ENCODE data around the gene DPYD. TPM values are rescaled to one million over a fixed set of nuclear protein-coding genes. Genes with fewer than 3 reads are reported as not detected.

Gene DPYD
- total RNA-seq, 1 donor from 2014 or later = 9.2 TPM

- Histone ChIP-seq H3K4me1 (no peaks in the 10 kb centered on the region), H3K36me3 (peaks cover 4% of the 10 kb centered on the region), H3K4me3 (no peak overlapping the region), H3K9me3 (replicated peaks) (peaks cover 9% of the 10 kb centered on the region), H3K27me3 (ENCODE audit: low read depth) (no peaks in the 10 kb centered on the region), H3K27ac (replicated peaks) (no peak overlapping the region)
- intact Hi-C loops (cut with micrococcal nuclease) = no loop called here
- no peak for DNase-seq
- no peak for TF ChIP-seq CTCF (IDR thresholded peaks at IDR 0.05; ENCODE audit: borderline replicate concordance)
Observed at GRCh38 chr1:97277891-97278654, 642.8 kb downstream of the DPYD start.

- Histone ChIP-seq H3K4me3 (no peak overlapping the region), H3K4me1 (peaks cover 11% of the 10 kb centered on the region), H3K36me3 (peaks cover 3% of the 10 kb centered on the region), H3K27me3 (ENCODE audit: low read depth) (no peaks in the 10 kb centered on the region), H3K27ac (replicated peaks) (no peak overlapping the region), H3K9me3 (replicated peaks) (peaks cover 9% of the 10 kb centered on the region)
- intact Hi-C loops (cut with micrococcal nuclease) = no loop called here
- no peak for TF ChIP-seq CTCF (IDR thresholded peaks at IDR 0.05; ENCODE audit: borderline replicate concordance)
- DNase-seq = no peak
Observed at GRCh38 chr1:97271916-97272788, 648.7 kb downstream of the DPYD start.

GRCh38 chr1:97270508-97271307 is 650.1 kb downstream of the DPYD start:
- Histone ChIP-seq H3K36me3 (no peaks in the 10 kb centered on the region), H3K9me3 (replicated peaks) (peaks cover 4% of the 10 kb centered on the region), H3K4me3 (no peak overlapping the region), H3K27me3 (ENCODE audit: low read depth) (no peaks in the 10 kb centered on the region), H3K4me1 (peaks cover 11% of the 10 kb centered on the region), H3K27ac (replicated peaks) (no peak overlapping the region)
- DNase-seq = no peak
- TF ChIP-seq CTCF (IDR thresholded peaks at IDR 0.05; ENCODE audit: borderline replicate concordance) = no peak
- intact Hi-C loops (cut with micrococcal nuclease) = no loop called here

GRCh38 chr1:97265630-97266029 is 655.2 kb downstream of the DPYD start:
- no peaks in the 10 kb centered on the region for H3K36me3 ChIP-seq
- no peaks in the 10 kb centered on the region for H3K27me3 ChIP-seq (ENCODE audit: low read depth)
- H3K9me3 ChIP-seq (replicated peaks) = peaks cover 4% of the 10 kb centered on the region
- DNase-seq = no peak
- no peaks in the 10 kb centered on the region for H3K4me1 ChIP-seq
- no peak overlapping the region for H3K27ac ChIP-seq (replicated peaks)
- no peak for TF ChIP-seq CTCF (IDR thresholded peaks at IDR 0.05; ENCODE audit: borderline replicate concordance)
- H3K4me3 ChIP-seq = no peak overlapping the region
- intact Hi-C loops (cut with micrococcal nuclease) = no loop called here

GRCh38 chr1:97262842-97263241 is 658.0 kb downstream of the DPYD start:
- intact Hi-C loops (cut with micrococcal nuclease) = no loop called here
- H3K9me3 ChIP-seq (replicated peaks) = peaks cover 4% of the 10 kb centered on the region
- no peaks in the 10 kb centered on the region for H3K36me3 ChIP-seq
- no peaks in the 10 kb centered on the region for H3K27me3 ChIP-seq (ENCODE audit: low read depth)
- no peaks in the 10 kb centered on the region for H3K4me1 ChIP-seq
- TF ChIP-seq CTCF (IDR thresholded peaks at IDR 0.05; ENCODE audit: borderline replicate concordance) = no peak
- no peak for DNase-seq
- no peak overlapping the region for H3K27ac ChIP-seq (replicated peaks)
- H3K4me3 ChIP-seq = no peak overlapping the region
